NCI-H1092 (cell line): Measurements from ENCODE around the gene CNPY1.

ENCODE experiments used
- DNase-seq: peaks from one replicate; lab custom pipeline; 2025; lab: John Stamatoyannopoulos, UW

The CNPY1 gene

GRCh38 chr7:155511702-155511996, 34.7 kb downstream of the CNPY1 start:
- DNase-seq, result no peak

- no peak for DNase-seq
These were observed 35.2 kb downstream of the CNPY1 start for GRCh38 chr7:155510975-155511701.

DNA sequence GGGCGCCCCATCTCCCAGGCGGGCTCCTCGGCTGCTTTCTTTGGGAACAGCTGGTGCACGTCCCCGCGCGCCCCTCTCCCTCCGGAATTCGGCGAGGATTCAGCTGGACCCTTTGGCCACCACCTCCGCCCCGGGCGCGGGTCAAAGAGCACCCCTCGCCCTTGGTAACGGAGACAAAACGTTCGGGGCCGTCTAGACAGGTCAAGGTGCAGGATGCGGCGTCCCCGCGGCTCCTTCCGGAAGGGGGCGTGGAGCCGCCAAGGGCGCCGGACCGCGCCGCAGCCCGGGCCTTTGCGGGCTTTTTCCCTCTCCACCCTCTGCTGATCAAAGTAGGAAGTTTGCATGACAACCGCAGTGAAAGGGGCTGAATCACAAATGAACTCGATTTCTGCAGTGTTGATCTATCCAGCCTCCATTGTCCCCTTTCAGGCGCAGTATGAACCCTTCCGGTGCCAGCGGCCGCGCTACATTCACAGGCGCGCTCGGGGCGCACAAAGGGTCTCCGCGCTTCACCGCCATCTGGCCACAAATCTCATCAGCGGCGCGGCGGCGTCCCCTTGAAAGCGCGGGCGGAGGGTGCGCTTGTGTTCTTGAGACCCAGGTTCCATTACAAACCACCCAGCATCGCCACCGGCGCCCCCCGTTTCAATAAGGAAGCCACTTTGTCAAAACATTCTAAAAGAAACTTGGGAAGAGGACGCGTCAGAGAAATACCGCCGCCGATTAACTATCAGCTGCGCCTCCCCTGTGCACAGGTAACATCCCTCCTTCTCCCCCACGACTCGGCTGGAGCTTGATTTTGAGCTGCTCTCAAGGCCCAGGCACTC, 36.4 kb downstream of the CNPY1 start:
- peak; percentile 77 for DNase-seq

DNA sequence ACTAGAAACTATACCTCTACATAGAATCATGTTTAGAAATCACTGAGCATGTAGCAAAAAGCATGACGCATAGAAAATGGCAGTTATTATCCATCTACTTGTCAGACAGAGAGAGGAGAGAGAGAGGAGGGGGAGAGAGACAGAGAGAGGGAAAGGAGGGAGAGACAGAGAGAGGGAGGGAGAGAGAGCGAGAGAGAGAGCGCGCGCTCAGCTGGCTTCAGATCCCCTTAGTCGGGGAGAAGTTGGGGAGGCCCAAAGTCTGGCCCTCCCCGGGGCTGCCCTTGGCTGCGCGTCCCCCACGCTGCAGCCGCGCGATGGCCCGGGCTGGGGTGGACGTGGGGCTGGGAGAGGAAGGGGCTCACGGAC, 37.0 kb downstream of the CNPY1 start:
- peak; percentile 44 for DNase-seq

GRCh38 chr7:155508376-155509358, 37.7 kb downstream of the CNPY1 start:
- DNase-seq, result no peak

- no peak for DNase-seq
These were observed 38.8 kb downstream of the CNPY1 start for GRCh38 chr7:155507576-155507975.

DNA sequence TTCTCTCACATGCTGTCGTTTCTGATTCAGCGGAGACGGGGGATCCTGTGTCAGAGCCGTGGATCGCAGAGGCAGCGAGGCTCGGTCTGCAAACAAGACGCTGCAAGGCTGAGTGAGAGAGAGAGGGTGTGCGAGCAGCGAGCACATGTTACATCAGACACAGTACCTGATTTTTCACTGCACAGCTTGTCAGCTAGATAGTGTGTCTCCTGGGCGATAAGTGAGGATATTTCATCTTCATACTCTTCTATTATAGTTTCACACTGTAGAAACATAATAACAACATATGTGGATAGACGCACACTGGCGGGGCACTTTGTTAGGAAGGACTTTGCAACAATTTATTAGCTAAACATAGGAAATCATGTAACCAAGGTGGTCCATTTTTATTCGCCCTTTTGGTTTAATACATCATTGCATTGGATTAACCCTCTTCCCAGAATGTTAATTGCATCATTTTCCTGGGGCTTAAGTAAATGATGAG, 39.5 kb downstream of the CNPY1 start:
- no peak for DNase-seq

DNA sequence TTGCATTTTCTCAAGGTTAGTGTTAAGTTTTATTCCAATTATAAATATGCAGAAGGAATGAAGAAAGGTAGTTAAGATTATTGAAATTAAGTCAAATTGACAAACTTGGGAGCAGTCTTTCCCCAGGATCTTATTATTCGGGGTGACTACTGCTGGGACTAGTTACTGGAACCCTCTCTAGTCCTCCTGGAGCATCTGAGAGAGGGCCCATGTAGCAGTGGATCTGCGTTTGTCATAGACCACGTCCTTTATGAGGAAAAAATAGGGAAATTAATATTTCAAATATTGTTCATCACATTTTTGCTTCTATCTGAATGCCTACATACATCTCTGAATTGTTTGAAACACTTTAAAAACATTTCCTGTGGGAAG, 41.0 kb downstream of the CNPY1 start:
- no peak for DNase-seq

DNA sequence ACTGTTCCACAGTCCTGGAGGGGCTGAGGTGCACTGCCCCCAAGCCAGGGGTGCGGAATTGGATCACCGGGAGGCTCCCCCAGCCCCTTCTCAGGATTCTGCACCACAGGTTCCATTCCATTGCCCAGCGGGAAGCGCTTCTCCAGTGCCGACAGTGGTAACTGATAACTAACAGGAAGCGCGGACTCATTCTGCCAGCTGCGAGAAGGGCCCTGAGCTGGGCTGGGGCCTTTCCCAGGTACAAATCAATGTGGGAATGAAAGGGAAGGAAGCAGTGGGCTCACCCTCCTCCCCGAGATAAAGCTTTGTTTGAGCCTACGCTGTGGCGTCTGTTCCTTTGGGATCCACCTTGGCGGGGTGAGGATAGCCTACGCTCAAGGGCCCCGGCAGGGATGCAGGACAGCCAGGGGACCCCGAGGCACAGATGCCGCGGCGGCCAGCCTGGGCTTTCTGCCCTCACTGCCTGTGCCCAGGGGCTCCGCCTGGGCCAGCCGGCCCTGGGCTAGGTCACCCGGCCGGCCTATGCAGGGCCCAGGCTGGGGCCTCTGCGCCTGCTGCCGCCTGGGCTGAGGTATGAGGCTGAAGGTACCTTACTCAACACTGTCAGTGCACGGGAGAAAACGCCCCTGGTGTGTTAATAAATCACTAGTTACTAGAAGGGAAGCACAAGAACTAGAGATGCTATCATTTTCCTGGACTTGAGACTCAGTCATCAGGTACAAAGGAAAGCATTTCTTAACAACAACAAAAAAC, 49.0 kb downstream of the CNPY1 start:
- no peak for DNase-seq

DNA sequence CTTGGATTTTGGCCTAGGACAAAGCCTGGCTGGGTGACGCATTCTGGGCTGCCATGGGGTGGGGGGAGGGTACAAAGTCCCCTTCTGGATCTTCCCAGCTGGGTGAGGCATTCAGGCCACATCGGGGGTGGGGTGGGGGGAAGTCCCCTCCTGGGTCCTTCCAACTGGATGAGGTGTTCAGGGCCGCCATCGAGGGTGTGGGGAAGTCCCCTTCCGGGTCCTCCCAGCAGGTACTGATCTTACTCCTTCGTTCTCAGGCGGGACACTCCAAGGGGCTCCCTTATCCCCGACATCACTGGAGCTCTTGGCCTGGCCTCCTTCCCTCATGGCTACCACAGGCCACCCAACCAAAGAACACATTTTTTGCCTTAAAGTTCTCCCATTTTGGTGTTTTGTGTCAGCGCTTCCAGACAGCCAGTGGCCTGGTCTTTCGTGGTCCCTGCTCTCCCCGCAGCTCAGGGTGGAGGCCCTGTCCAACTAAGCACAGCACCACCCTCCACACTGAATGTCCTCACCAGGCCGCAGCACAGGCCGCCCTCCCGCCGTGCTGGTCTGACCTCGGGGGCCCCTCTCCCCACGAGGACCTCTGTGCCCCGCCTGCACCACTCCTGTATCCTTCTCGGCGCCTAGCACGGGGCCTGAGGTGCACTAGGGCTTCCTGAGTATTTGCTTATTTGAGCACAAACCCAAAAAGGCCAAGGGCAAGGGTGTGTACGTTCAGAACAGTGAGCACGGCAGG, 49.9 kb downstream of the CNPY1 start:
- DNase-seq, result no peak

DNA sequence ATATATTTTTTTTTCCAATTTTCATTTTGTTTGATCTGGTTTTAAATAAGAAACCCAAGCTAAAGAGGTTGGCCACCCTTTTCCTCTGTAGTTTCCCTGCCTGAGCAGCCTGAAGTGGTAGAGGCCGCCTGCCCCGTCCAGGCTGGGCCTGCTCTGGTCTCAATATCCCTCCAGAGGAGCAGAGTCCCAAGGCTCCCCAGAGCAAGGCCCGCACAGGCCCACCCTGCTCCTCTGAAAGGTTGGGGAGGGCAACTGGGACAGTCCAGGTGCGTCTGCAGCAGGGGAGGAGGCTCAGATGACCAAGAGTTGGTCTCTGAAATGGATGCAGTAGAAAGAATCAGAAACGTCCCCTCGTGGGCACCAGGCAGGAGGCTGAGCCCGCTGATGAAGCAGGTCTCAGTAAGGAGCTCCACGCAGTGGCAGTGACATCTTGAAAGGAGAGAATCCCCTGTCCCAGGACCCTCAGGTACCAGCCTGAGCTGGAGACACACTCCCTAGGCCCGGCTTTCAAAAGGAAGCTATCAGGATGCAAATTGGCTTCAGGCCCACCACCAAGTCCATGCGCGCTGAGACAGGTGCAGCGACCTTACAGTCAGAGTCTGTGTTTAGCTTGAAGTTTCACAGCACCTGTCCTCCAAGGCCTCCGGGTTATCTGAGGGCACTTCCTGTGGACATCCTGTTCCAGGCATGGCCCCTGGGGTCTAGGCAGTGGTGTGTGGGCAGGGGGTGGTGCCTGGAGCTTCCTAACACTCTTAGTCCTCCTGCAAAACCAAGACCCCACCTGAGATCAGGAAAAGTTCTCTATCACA, 50.7 kb downstream of the CNPY1 start:
- DNase-seq, result no peak

DNA sequence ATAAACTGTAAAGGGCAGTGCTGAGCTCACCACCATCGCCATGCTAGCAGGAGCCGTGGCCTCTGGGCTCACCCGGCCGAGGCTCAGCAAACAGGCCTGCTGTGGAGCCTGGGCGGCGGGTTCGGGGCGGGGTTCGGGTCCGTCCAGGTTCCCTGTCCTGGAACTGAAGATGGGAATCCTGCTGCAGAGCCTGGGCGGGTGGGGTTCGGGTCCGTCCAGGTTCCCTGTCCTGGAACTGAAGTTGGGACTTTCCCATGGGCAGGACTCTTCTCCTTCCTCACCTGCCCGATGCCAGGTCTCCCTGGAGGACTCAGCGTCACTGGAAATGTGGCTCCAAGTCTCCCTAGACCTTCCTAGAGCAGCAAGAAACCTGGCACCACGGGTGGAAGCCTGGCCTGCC, 51.8 kb downstream of the CNPY1 start:
- DNase-seq, result no peak

DNA sequence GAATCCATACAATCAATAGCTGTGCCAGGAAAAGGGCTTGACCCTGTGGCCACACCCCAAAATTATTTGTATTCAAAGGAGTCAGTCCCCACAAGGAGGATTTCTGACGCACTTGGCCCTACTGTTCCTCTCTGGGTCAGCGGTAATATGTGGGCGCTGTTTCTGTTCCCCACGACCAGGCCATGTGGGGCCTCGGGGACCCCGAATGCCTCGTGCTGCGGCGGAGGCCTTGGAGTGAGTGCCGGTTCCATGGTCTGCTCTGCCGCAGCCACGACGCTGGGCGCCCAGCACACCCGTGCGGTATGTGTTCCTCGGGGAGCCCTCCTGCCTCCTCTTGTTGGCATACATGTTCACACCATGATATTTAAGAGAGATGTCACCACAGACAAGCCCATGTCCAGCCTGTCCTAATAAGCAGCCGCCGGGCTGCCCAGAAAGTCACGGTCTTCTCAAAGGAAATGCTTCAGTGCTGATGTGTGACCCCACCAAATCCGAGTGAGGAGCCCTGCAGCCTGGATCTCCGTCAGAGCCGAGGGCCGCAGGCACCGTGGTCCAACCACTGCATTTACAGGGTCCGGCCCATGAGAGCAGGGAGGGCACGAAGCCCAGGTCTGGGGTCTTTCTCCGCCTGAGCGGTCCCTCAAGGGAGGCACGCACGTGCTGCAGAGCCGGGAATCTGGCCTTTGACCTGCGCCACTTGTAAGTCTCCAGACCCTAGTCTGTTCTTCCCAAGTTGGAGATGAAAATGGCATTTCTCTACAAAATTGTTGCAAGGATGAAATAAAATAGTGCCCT, 52.4 kb downstream of the CNPY1 start:
- no peak for DNase-seq

DNA sequence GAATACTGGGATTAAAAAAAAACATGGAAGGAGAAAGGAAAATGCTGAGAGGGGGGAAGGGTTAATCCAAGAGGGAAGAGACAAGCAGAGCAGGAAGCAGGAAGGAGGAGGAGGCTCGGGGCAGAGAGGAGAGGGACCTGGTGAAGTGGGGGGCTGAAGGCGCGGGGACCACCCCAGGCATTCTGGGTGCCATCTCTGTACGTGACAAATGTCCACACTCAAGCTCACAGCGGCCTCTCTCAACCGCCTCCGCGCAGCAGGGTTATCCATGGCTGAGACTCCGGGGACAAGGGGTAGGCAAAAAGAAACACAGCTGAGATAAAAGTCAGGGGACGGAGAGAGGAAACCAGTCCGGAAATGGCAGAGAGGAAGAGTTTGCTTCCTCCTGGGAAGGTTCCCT, 54.5 kb downstream of the CNPY1 start:
- no peak for DNase-seq

- no peak for DNase-seq
These were observed 55.4 kb downstream of the CNPY1 start for GRCh38 chr7:155490697-155491628.

DNA sequence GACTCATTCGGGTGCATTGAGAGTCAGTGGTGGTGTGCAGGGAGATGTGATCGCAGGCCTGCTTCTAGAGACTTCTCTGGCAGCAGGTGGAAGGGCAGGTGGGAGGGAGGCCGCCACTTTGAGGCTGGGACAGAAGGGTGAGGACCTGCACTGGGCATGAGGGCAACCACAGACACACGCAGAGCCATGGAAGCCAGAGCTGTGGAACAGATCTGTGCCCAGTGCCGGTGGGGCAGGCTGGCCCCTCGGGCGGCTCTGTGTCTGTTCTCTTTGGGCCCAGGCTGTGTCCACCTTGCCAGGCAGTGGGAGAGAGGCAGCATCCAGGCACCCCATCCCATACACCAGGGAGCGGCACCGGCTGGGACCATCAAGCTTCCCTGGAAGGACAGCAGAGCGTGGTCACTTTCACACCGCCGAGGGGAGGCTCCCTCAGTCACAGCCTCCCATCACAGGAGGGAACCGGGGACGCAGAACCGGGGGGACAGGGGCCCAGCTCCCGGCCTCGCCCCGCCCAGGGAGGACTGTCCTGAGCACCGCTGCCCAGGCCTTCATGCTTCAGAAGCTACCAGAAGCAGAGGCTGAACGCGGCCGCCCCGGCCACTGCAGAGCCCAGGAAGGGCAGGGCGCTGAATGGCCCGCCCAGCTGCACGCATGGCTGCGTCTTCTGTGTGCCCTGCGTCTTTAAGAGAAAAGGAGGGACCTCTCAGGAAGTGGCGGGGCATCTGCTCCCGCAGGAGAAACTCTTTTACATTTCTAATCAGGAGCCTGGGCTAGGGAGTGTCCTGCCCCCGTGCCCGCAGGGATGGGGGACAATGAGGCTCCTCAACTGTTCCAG, 56.3 kb downstream of the CNPY1 start:
- no peak for DNase-seq

DNA sequence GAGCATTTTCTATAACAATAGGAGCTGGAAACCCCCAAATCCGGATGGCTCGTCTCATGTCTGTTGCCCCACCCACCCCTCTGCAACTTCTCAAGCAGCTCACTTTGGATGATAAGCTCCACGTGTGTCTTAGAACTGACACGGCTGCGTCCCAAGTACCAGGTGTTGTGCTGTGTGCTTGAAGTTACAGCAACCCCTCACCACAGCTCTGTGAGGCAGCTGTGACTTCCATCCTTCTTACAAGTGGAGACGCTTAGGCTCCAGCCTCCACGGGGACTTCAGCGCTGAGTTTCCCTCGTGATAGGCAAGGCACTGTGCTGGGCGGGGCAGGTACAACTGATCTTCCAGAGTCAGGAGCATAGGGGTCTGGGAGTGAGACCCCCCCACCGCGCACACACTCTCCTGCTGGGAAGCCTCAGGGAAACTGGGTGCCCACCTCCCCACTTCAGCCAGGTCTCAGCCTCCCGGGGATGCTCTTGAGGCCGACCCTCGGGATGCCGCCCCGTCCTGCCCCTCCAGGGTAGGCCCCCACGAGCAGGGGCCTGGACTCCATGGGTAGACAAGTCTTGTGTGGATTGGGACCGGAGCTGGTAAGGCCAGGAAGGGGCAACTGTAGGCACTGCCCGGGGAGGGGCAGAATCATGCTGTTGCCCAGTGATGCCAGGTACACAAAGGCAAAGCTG, 57.1 kb downstream of the CNPY1 start:
- DNase-seq, result no peak
